Skin epidermis (tissue), 12 donors: Measurements from ENCODE around the gene ULK2.

ENCODE experiments used
- H3K27ac ChIP-seq, 21 experiments: fragments of 200-600 bp; sonication (generic) in 11 of 21; one replicate each; pipeline ENCODE4 v1.5.0; 2020; ENCODE audit warnings: mild to moderate bottlenecking in 3 of 21, inconsistent platforms in 2 of 21, moderate library complexity in 2 of 21
- H3K4me3 ChIP-seq, 7 experiments: fragments of 200-600 bp; sonication (generic) in 2 of 7; one replicate each; pipeline ENCODE4 v1.5.0; 2020; ENCODE audit warnings: inconsistent platforms in 2 of 7, mild to moderate bottlenecking in 2 of 7, moderate library complexity in 1 of 7

Gene ULK2

DNA sequence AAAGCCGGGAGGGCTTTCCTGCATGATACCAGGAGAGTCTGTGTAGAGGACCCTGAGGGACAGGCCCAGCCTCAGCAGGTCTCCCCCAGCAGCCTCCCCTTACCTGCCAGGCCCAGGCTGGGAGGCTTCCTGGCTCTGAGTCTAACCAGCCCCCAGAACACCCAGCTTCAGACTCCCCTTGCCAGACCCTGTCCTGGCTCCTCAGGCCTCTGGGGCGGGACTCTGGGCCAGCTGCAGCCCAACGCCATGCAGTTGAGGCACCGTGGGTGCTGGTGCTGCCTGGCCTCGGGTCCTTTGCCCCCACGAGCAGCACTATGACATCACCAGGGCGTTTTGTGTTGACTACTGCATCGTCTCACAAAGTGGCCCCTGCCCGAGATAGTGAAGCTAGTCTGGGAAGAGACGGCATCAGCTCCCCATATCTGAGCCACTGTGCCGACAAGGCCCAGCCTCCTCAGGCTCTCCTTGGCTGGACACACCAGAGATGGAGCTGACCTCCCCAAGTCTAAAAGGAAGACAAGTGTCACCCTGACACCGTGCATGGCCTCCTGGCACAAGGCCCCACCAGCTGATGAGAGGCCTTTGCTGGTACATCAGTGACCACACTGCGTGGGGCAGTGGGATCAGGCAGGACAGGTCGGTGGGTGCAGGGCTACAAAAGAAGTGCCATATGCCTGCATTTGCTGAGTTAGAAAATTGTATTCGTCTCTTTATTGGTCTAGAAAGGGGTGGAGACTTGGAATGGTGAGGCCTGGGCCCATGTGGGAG is 130.2 kb downstream of the ULK2 start:
- Histone ChIP-seq H3K27ac (no peak overlapping the region), H3K4me3 (no peak overlapping the region)

DNA sequence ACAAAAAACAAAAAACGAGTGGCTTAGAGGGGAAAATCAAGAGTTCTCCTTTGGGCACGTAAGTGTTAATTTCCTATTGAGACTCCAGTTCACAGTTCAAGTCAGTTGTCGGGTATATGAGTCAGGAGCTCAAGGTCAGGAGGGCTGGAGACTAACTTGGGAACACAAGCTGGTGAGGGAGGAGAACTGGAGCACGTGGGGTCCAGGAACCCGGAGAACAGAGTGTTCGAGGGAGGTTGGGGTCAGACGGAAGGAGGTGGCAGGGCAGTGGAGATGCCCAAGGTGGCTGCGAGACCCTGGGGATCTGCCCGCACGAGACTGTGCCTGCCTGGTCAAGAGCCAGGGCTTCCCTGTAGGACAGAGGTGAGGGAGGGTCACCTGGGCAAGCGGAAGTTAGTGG is 131.7 kb downstream of the ULK2 start:
- Histone ChIP-seq H3K4me3 (no peak overlapping the region), H3K27ac (no peak overlapping the region)

DNA sequence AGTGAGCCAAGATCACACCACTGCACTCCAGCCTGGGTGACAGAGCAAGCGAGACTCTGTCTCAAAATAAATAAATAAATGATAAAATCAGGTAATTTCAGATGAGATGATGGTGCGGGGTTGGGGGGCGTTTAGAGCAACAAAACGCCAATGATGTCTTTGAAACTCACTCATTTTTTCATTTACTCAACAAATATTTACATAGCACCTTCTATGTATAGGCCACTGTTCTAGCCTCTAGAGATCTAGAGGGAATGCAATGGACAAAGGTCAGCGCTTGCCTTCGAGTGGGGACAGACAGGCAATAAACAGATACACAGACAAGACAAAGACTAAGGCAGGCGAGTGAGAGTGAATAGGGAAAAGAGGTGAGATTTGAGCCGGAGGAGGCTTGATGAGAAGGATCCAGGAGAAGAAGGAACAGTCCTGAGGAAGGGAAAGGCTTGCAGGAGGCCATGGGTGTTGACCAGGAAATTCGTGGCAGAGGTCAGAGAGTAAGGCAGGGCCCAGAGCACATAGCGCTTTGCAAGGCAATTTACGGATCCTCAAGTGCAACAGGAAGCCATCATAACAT is 133.7 kb downstream of the ULK2 start:
- Histone ChIP-seq H3K27ac (no peak overlapping the region), H3K4me3 (no peak overlapping the region)

DNA sequence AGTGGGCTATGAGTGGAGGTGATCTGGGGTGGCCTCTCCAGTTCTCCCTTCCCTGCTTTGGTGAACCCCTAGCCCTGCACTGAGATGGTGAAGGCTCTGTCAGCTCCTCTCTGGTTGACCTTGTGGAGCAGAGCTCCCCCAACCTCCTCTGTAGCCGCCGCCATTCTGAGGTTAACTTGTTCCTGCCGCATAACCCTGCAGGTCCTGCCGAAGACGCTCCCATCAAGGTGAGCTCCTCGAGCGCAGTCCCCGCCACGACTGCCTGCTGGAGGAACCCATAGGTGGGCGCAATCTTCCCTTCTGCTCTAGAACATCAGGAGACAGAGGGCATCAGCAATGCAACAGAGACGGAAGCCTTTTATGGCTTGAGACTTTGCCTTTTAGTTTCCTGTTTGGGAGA is 136.1 kb downstream of the ULK2 start:
- Histone ChIP-seq H3K27ac (peak overlapping the region in 9 of 21 experiments; percentile 40 to 96 (median 58)), H3K4me3 (no peak overlapping the region)

DNA sequence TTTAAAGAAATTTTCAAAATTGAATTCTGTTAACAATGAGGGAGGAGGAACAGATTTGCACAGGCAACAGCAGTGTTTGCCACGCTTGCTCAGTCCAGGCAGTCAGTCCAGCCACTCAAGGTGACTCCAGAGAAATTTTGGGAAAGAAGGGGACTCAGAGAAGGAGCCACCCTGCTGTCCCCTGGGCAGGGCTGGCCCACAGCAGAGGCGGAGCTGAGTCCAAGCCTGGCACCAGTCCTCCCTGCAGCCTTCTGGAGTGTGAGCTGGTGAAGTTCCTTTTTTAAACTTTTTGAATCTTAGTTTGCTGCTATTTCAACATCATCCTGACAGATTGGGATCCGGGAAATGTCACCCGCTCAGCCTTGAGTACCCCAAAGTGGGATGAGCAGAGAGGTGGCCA is 136.9 kb downstream of the ULK2 start:
- peak overlapping the region in 11 of 21 experiments; percentile 8 to 96 (median 58) for H3K27ac ChIP-seq
- H3K4me3 ChIP-seq: no peak overlapping the region

DNA sequence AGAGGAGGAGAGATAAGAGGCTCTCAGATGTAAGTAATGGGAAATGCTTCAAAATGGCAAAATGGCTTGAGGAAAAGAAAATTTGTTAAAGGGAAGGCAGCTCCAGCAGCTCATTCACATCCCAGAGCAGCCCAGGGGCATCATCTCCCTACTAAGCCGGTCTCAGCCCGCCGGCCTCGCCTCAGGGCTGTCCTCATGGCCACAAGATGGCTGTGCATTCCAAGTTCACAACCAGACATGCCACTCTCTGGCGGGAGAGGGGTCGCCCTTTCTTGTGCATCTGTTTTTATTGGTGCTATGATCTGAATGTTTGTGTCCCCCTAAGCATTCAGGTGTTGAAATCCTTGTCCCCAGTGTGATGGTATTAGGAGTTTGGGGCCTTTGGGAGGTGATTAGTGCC is 137.8 kb downstream of the ULK2 start:
- Histone ChIP-seq H3K4me3 (no peak overlapping the region), H3K27ac (peak overlapping the region in 11 of 21 experiments; percentile 19 to 96 (median 92))

DNA sequence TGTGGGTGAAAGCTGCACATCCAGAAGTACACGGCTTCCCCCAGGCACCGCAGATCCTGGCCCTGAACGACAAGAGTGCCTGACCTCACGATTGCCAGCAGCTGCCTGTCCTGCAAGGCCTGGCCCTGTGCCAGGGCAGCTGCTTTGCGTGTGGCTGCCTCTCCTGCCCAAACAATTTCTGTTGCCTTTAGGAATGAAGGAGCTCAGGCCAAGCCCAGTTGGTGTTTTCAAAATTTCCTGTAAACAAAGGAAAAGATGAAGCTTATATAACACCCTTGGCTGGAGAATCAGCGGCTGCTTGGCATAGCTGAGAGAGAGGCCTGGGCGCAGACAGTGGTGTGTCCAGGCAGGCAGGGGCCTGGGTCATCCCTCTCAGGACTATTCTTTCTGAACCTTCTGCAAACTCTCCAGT is 139.6 kb downstream of the ULK2 start:
- no peak overlapping the region for H3K4me3 ChIP-seq
- H3K27ac ChIP-seq: peak overlapping the region; percentile 15 to 96 (median 90)

DNA sequence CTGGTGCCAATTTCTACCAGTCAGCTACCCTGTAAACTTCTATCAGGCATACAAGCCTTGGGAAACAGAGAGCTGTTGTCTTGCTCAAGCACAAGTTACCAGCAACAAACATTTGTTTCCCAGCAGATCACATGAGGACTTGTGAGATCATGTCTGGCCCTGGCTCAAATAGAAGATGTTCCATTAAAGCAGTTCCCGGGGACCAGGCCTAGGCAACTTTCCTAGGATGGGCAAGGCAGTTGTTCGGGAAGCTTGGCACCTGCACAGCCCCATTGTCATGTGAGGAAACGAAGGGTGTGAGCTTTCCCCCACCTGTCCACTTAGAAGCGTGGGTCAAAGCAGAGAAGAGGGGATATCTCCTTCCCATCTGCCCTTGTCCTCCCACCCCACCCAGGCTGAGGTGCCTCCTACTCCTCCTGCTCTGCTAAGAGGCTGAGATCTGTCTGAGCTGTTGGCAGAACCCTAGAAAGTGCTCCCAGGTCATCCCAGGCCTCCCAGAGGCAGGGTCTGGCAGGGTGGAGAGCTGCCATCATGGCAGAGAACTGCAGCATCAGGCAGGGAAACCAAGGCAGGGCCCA is 140.1 kb downstream of the ULK2 start:
- Histone ChIP-seq H3K4me3 (no peak overlapping the region), H3K27ac (peak overlapping the region; percentile 15 to 96 (median 90))

DNA sequence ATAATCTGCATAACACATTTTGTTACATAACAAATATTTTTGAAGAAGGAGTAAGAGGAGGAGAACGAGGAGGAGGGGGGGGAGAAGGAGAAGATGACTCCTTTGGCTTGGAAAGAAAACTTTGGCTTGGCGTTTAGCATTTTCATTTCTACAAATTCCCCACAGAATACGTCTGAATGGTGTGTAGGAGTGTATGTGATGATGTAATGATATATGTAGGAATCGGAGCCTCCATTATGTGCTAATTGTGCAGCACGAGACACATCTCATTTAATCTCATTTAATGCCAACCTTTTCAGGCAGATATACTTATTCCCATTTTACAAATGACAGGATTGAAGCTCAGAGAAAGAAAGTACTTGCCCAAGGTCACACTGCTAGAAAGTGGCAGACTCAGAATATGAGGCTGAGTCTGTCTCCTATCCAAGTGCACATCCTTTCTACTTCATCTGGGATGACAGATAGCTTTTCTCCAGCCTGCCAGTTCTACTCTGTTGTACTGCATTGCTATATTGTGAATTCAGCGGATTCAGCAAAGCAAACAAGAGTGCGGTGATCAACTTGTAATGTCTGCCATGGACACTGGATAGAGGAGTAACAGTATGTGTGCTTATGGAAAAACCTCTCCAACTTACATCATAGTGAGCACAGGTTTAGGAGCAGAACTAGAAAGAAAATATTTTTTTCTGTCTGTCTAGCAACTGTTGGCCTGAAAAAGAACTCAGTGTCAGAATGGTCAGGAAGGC is 140.9 kb downstream of the ULK2 start:
- H3K27ac ChIP-seq: peak overlapping the region in 20 of 21 experiments; percentile 74 to 96 (median 90)
- no peak overlapping the region for H3K4me3 ChIP-seq

DNA sequence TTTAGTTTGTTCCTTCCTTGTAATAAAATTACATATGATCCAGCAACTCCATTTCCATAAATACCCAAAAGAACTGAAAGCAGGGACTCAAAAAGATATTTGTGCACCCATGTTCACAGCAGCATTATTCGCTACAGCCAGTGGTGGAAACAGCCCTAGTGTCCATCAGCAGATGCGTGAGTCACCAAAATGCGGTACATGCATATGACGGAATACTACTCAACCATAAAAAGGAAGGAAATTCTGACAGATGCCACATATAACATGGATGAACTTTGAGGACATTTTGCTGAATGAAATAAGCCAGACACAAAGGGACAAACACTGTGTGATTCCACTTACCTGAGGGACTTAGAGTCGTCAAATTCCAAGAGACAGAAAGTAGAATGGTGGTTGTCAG is 142.2 kb downstream of the ULK2 start:
- Histone ChIP-seq H3K27ac (peak overlapping the region in 19 of 21 experiments; percentile 10 to 96 (median 89)), H3K4me3 (no peak overlapping the region)

DNA sequence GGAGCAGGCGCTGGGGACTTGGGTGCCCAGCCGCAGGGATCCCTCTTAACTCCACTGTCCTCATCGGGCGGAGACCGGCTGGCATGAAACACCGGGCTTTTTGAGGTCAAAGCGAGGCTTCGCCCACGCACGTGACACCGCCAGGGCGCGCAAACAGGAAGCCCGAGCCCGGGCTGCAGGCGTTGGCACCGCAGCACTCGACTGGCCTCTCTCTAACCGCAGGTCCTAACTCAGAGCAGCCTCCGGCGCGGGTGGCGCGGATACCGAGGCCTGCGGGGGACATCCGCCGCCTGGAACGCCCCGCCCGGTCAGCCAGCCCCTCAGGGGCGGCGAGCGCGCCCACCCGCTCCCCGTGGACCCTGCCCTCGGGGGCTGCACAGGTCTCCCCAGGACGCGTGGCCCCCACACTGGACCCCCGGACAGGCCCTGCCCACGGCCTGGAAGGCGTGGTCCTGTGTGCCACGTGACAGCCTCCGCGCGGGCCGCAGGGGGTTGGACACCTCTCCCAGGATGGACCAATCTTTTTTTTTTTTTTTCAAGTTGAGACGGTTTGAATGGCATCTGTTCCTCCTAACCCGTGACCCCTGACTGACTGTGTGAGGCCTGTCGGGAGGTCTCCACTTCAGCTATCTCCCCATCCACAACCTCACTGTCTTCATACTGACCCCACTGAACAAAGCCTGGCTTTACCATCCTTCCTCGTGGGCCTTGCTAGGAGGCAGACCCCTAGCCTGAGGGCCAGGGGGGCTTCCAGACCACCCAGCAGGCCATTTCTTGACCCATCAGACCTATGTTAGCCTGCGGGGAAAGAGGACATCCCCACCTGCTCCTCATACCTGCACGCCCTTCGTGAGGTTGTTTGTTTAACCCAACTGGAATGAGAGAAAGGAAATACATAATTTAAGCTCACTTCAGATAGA is 143.0 kb downstream of the ULK2 start:
- H3K4me3 ChIP-seq: peak overlapping the region in 4 of 7 experiments; percentile 17 to 37 (median 20)
- peak overlapping the region; percentile 68 to 96 (median 87) for H3K27ac ChIP-seq

DNA sequence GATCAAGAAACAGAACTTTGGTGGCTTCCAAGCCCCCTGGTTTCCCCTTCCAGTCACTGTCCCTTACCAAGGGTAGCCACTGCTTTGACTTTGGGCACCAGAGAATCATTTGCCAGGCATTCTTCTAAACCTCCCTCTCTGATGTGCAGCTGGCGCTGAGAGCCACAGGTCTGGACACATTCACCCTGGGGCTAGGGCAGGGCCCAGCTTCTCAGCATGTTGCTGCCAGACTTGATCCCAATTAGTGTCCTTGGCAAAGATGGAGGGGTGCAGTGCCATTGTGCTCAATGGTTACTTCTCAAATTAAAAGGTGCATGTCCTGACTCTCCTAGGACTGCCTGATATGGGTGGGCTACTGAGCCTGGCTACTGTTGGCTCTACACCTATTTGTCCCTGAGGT is 143.8 kb downstream of the ULK2 start:
- Histone ChIP-seq H3K27ac (peak overlapping the region in 20 of 21 experiments; percentile 74 to 96 (median 87)), H3K4me3 (peak overlapping the region in 2 of 7 experiments; percentile 17 to 23)
